HG02610 (cell line): Measurements from ENCODE around the gene COX8A.
"Not testable (repeated sequence)": the region's sequence is repeated elsewhere in the genome, so short reads cannot be mapped to it uniquely, and the experiment has no call there.

ENCODE experiments used
- ATAC-seq: cut with Tn5 transposase; IDR thresholded peaks from one replicate; pipeline ENCODE4 v1.9.1; 2021; ENCODE audit warnings: mild to moderate bottlenecking, moderate library complexity; ENCODE audit not compliant: unreplicated experiment

The COX8A gene, protein sequence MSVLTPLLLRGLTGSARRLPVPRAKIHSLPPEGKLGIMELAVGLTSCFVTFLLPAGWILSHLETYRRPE

DNA sequence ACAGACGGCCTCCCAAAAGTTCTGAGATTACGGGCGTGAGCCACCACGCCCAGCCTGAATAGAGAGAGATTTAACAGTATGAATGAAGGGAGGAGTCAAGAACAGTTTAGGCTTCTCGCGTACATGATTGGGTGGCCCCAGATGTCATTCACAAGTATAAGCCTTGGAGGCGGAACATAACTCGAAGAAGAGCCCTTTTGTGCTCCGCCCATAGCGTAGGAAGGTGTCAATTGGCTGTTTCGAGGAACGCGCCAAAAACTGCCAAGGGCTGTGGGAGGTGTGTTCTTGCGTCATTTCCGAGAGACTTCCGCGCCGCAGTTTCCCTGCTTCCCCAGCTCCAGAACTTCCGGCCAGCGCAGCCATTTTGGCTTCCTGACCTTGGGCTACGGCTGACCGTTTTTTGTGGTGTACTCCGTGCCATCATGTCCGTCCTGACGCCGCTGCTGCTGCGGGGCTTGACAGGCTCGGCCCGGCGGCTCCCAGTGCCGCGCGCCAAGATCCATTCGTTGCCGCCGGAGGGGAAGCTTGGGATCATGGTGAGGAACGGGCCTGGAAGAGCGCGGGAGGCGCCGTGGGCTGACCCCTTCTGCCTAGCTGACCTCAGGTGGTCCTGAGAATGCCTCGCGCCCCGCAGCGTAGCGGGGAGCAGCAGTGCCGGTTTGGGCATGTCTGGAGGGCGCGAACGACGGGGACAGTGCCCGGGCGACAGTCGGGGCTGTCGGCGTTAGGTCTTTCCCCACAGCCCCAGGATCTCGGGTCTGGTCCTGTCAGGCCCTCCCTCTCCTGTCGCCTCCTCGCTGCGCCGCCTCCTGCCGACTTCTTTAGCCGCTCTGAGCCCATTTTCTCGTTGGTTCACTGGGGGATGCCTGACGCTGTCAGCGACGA, at the start of gene COX8A:
Gene COX8A (plus strand): TSS at position 362 of the 885 bp plus-strand sequence. CDS start 61 bp downstream, at position 423.
- peak; percentile 97 for ATAC-seq

DNA sequence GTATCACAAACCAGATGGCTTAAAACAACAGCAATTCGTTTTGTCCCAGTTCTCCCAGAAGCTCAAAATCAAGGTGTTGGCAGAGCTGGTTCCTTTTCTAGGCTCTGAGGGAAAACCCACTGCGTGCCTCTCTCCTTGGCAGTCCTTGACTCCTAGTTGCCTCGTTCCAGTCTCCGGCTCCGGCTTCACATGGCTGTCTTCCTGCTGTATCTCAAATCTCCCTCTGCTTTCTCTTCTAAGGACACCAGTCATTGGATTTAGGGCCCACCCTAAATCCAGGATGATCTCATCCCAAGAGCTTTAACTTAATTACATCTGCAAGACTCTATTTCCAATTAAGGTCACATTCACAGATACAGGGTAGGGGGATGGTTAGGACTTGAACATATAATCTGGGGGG, 44.8 kb upstream of the COX8A start:
- no peak for ATAC-seq

DNA sequence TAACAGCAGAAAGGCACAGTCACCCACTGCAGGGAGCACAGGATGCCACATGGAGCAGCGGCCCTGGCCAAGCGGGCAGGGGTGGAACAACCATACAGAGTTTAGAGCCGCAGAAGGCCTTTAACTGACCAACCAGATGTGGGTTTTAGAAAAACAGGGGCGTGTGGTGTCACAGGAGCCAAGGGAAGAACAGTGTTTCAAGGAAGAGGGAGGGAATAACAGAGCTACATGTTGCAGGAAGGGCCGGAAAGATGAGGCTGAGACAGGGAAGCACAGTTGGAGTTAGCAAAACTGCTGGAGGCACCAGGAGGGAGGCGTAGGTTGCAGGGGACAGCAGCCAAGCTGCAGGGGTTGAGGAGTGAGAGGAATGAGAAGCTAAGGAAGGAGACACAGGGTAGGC, 43.4 kb upstream of the COX8A start:
- ATAC-seq, result no peak

DNA sequence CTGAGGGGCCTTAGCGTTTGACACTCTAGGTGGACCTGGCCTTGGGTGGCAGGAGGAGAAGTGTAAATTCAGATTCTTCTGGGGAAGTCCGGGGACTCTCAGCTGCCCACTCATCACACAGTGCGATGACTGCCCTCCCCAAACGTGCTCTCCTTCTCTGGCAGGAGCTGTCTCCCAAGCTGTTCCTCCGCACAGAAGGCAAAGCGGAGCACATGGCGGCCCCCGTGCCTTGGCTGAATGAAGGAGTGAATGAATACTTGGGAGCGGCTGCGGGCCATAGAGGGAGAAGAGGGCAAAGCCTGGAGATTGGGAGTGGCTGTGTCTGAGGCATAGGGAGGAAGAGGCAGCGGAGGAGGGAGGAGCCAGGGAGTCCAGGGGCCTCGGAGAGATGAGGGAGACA, 42.5 kb upstream of the COX8A start:
- no peak for ATAC-seq

DNA sequence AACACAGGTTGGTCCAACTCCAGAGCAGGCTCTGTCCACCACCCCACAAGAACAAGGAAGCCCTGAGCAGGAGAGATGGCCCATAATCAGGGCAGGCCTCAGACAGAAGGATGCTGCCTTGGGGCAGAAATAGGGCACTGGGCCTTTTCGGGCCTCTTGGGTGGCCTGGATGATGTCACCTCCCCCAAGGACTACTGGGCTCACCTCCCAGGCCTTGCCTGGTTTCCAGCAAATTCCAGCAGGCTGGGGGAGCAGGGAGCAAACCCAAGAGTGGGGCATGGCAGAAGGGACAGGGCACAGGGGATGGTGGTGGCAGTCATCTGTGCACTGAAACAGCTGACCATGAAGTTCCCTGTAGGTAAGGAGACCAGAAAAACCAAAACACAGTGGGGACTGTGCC, 41.0 kb upstream of the COX8A start:
- ATAC-seq, result no peak

DNA sequence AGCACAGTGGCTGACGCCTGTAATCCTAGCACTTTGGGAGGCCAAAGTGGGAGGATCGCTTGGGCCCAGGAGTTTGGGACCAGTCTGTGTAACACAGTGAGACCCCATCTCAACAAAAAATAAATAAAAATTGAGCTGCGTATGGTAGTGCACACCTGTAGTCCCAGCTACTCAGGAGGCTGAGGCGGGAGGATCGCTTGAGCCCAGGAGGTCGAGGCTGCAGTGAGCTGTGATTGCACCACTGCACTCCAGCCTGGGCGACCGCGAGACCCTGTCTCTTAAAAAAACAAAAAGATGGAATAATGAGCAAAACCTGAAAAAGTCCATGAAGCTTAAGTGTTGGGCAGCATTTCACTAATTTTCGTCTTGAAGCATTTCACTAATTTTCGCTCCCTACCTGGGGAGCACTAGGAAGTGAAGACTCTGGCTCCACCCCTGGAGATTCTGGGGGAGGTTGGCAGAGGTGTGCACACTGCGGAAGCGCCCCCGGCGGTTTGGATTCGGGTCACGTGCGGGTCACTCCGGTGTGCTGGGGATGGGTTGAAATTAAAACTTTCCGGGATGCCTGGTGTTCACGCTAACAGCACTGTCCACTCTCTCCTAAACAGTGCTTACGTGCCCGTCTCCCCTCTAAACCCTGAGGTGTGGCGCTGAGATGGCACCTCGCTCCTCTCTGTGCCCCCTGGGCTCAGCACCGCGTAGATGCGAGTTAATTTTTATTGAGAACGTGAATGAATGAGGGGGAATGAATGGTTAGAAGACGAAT, 36.5 kb upstream of the COX8A start:
- ATAC-seq, result no peak

DNA sequence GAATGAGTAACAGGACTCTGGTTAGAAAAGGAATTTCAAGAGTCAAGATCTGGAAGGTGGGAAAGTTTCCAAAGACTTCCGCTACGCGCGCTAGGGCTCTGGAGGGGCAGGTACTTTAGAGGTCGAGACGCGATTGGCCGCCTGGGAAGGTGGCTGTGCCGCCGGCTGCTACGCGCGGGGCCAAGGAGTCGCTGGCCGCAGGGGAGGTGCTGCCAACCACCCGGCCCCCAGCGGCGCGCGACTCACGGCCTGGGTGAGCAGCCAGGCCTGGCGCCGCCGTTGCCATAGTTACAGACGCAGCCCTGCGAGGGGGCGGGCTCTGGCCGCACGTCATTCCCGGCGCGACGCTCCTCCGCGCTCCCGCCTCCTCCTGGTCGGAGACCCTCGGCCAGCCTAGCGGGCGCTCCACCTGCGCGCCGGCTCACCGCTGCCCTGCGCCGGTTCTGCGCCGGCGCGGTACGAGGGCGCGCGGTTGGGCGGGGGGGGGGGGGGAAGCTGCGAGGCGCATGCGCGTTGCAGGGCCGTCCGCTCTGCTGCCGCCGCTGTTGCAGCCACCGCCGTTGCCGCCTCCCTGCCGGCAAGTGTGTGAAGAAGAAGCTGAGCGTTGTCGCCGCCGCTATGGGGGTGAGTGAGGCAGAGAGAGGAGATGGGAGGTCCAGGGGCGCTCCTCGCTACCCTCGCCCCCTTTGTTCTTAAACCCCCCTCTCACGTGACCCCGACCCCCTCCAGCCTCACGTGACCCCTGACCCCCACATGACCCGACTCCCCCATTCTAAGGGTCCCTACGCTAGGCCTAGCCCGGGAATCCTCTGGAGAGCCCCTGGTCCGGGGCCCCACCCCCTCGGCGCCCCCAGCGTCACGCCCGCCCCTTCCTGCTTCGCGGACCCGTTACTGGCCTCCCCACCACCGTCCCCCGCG, 35.7 kb upstream of the COX8A start, which contains the start of gene NAA40:
Gene NAA40 (plus strand): TSS at position 524 of the 918 bp plus-strand sequence. CDS start 95 bp downstream, at position 619.
- peak; percentile 87 for ATAC-seq

DNA sequence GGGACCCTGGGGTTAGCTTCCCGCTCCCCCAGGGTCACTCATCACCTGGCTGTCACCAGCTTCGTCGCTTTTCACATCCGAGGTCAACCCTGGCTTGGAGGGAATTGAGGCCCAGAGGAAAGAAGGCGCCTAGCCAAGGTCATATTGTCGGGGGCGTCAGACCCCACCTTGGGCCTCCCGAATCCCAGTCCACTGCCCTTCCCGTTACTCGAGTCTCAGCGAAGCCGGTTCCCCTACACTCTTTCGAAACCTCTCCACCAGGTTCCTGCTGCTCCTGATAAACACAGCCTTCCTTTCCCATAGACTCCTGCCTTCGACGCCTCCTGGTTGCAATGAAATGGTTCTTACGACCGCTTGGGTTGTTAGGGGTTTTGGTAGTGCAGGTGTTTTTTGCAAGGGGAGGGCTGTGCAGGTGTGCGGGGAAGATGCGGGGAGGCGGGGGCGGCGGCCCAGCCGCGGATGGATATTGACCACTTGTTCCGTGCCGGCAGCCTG, 35.0 kb upstream of the COX8A start:
- ATAC-seq, result no peak

DNA sequence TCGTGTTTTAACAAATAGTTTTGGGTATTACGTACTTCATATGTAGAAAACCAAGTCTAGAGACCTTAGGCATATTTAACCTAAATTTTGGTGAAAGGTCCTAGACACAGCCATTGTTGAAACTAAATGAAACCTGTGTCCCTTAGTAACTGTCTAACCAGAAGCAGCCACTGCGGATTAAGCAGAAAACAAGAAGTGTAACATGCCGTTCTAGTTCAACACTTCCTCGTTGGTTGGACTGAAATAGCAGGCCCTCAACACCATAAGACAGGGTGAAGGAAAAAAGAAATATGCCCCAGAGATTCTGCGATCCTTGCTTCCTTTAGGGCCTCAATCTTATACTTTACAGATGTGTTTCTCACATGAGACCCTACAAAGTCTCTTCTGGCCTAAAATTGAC, 33.6 kb upstream of the COX8A start:
- ATAC-seq, result no peak

DNA sequence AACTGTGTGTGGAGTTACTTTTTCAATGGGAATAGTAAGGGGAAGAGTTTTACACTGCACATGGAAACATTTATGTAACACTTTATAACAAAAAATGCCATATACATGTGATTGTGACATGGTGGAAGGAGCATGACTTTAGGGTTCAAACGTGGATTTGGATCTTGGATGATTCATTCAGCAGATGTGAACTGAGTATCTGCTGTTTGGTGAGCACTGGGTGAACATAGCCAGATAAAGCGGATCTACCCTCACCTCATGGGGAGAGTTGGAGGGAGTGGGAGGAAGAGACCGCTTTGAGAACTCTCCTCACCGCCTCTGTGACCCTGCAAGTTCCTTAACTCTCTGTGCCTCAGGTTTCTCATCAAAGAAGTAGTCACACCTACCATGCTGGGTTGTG, 32.5 kb upstream of the COX8A start:
- ATAC-seq, result no peak

DNA sequence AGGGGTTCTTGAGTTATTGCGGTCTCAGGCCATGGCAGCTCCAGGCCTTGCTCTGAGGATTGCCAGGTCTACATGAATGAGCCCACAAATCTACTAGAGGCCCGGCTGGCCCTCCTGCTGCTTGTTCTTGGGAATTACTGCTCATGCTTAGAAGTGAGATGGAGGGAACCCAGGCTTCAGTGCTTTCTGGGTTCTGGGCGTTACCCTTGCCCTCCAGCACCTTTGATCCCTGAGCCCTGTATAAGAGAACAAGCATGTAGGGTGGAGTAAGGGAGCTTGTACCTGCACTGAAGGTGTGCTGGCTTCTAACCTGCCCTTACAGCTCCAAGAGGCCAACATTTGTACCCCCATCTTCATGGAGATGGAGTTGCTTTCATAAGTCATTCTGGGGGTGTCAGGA, 31.6 kb upstream of the COX8A start:
- no peak for ATAC-seq

DNA sequence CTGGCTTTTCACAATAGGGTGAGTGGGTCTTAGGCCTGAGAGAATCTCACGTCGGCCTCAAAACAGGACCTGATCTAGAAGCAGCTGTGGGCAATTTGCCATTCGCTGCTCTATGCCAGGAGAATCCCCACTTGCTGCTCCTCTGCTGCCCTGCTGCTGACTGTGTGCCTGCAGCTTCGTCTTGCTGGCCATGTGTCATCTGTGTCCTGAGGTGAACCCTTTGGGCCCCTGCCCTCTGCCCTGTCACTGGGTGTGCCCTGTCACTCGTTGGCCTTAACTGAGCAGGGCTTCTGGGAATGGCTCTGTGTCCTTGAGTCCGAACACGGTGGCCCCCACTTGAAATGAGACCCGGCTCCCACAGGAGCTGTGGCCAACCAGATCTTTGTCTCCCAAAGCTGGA, 29.4 kb upstream of the COX8A start:
- no peak for ATAC-seq

DNA sequence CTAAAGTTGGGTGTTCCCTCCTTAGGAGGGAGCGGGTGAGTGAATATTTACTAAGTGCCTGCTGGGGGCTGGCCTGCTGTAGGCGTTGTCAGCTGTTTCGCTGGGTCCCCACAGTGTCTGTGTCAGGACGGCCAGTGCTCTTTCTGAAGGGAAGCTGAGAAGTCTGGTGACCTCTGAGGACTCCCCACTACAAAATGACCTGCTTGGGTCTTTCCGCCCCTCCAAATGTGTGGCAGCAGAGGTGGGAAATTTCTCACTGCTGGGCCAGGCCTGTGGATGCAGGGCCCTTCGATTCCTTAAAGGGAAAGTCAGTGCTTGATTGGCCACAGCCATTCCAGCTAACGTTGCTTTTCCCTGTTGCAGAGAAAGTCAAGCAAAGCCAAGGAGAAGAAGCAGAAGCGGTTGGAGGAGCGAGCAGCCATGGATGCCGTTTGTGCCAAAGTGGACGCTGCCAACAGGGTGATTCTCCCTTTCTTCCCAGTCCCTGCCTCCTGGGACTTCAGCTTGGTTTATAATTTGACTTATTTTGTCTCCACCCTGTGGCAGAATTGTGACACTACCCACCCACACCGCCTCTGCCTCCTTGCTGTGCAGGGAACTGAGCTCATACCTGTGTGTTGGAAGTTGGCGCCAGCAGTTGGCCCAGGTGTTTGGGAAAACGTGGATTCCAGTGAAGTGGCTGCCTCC, 28.8 kb upstream of the COX8A start:
- ATAC-seq, result no peak

DNA sequence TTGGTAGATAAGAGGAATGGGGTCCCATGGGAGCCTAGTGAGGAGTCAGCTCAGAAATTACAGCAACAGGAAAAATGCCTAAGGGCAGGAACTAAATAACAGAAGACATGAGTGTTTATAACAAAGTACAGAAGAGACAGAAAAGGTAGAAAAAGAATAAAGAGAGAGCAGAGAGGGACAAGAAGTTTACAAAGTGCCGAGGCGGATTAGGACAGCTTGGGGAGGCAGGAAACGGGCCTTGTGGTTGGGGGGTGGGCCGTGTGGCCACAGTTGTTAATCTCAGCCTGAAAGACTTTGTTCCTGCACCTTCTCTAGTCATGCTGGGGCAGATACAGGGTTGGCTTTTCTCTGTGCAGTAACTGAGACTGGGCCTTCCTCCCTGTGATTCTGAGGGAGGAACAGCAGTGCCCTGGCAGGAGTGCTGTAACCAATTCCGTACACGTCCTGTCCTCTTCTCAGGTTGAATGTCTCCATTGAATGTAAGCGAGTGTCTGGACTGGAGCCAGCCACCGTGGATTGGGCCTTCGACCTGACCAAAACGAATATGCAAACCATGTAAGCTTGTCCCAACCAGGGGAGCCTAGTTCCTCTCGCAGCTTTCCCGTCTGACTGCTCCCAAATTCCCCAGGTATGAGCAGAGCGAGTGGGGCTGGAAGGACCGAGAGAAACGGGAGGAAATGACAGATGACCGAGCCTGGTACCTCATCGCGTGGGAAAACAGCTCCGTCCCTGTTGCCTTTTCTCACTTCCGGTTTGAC, 22.5 kb upstream of the COX8A start:
- ATAC-seq, result peak; percentile 63

DNA sequence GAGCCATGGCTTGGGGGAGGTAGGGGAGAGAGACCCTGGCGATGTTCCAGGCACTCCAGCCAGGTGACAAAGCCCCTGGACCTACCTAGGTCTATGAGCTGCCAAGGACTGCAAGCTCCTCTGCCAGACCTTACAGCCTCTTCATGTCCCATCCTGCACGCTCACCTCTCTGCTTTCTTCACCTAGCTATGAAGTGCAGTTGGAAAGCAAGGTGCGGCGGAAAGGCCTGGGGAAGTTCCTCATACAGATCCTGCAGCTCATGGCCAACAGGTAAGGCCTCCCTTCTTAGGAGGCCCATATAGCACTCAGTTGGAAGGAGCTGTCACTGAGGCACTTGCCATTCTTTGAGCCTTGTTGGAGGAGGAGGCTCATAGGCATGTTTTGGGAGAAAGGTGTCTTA, 21.9 kb upstream of the COX8A start:
- ATAC-seq, result no peak

DNA sequence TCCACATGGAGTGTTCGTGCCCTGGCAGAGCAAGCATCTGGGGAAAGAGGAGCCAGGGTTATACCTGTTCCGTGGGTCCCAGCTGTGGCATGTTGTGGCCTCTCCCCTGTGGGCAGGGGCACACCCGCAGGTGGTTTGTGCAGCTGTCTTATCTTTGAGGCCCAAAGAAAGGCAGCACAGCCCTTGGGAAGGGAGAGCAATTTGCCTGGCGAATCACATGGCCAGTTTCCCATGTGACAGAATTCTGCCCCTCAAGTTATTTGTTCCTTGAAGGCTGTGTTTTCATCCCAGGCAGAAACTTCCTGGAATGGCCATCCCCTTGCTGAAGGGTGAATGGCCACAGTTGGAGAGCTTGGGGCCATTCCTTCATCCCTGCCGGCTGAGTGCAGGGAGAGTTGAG, 16.4 kb upstream of the COX8A start:
- ATAC-seq, result no peak

DNA sequence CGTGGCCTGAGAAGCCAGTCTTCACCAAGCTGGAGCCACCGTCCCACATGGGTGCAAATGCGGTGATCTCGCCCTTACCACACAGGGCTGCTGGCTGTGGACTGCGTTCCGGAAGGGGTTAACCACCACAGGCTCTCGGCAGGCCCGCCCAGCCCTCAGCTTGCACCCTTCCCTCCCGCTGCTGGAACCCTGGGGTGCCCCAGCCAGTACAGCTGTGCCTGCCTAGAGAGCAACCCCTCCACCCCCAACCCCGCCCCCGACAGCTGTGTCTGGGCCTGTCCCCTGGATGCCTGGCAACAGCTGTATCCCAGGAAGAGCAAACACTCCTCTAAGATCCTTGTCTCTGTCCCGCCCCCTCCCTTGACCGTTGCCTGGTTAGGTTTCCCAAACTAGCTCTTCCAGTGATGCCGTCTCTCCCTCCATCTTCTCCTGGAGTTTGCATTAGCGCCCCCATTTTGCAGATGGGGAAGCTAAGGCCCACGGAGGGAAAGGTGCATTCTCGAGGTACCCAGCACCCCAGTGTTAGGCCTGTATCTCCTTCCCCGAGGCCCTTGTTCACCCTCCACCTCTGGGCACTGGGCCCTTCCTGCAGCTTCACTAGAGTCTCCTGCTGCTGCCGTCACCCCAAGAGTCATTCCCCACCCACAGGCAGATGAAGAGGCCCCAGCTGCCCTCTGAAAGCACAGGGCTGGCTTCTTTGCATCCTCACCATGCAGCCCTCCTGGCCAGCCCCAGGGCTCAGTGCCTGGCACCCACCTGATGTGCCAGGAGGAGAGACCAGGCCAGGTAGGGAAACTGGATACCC, 12.6 kb upstream of the COX8A start:
- ATAC-seq, result no peak

DNA sequence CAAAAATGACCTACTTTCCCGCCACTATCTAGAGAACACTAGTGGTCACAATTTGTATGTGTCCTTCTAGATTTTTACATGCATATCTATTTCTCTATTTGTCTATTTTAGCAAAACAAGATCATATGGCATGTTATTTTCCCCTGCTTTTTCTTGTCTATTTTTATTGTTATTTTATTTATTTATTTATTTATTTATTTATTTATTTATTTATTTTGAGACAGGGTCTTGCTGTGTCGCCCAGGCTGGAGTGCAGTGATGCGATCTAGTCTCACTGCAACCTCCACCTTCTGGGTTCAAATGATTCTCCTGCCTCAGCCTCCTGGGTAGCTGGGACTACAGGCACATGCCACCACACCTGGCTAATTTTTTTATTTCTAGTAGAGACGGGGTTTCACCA, 10.5 kb upstream of the COX8A start:
- ATAC-seq, result not testable (repeated sequence)
